OCI-LY7 (cell line): ENCODE data around the gene SLC1A4. TPM values are rescaled to one million over a fixed set of nuclear protein-coding genes. Genes with fewer than 3 reads are reported as not detected.

Source experiments
- BruUV-seq: library from RNA; stranded (reverse); fragments of 400-500 nt; replicated peaks from 2 replicates; lab custom pipeline; 2021; lab: Mats Ljungman, UMichigan
- CTCF ChIA-PET: fragments of 300-600 bp; sonication (Branson Sonifier 250); formaldehyde crosslinking; loops from one replicate; lab custom pipeline; 2022; ENCODE audit warnings: antibody characterized with exemption; ENCODE audit not compliant: unreplicated experiment; lab: Charles Lee
- POLR2A ChIA-PET: fragments of 300-600 bp; sonication (Branson Sonifier 250); formaldehyde crosslinking; loops from one replicate; lab custom pipeline; 2022; ENCODE audit warnings: antibody characterized with exemption; lab: Charles Lee
- DNase-seq: peaks from one replicate; pipeline ENCODE4 v3.0.0-alpha.2; 2015; ENCODE audit warnings: low spot score
- H2AFZ ChIP-seq: fragments of 200-600 bp; sonication (generic), shearing (Covaris generic); 2 replicates; pipeline ENCODE4 v1.6.1; 2014; ENCODE audit warnings: mild to moderate bottlenecking, antibody characterized with exemption, low read length, moderate library complexity
- H3K27ac ChIP-seq: fragments of 200-600 bp; sonication (generic); 2 replicates; pipeline ENCODE4 v1.5.1; 2014; ENCODE audit warnings: mixed run types, low read depth, mild to moderate bottlenecking, moderate library complexity, low read length, inconsistent platforms; ENCODE audit not compliant: poor library complexity, severe bottlenecking
- H3K36me3 ChIP-seq: fragments of 200-600 bp; sonication (generic); 2 replicates; pipeline ENCODE4 v1.6.1; 2014; ENCODE audit warnings: mild to moderate bottlenecking, antibody characterized with exemption, low read length, moderate library complexity, mixed read lengths; ENCODE audit not compliant: insufficient read depth
- H3K4me1 ChIP-seq: fragments of 200-600 bp; sonication (generic); 2 replicates; pipeline ENCODE4 v1.5.1; 2014; ENCODE audit warnings: mild to moderate bottlenecking, low read length; ENCODE audit not compliant: insufficient read depth, poor library complexity, severe bottlenecking
- H3K4me2 ChIP-seq: fragments of 200-600 bp; sonication (generic); 2 replicates; pipeline ENCODE4 v1.6.1; 2014; ENCODE audit warnings: mild to moderate bottlenecking, low read length
- H3K4me3 ChIP-seq: fragments of 200-600 bp; sonication (generic); 2 replicates; pipeline ENCODE4 v1.5.1; 2014; ENCODE audit warnings: mild to moderate bottlenecking, low read depth, low read length; ENCODE audit not compliant: poor library complexity, severe bottlenecking
- H3K79me2 ChIP-seq: fragments of 200-600 bp; sonication (generic); 2 replicates; pipeline ENCODE4 v1.6.1; 2016; ENCODE audit warnings: low read depth, mild to moderate bottlenecking, low read length, moderate library complexity, mixed read lengths; ENCODE audit not compliant: insufficient read depth
- H3K9me2 ChIP-seq: fragments of 200-600 bp; sonication (generic); 2 replicates; pipeline ENCODE4 v1.6.1; 2016; ENCODE audit warnings: mild to moderate bottlenecking, low read length, mixed read lengths; ENCODE audit not compliant: insufficient read depth
- H3K9me3 ChIP-seq: fragments of 200-600 bp; sonication (generic); 2 replicates; pipeline ENCODE4 v1.6.1; 2014; ENCODE audit warnings: mild to moderate bottlenecking, mixed run types, low read length, mixed read lengths
- H4K20me1 ChIP-seq: fragments of 200-600 bp; sonication (generic); 2 replicates; pipeline ENCODE4 v1.6.1; 2014; ENCODE audit warnings: mild to moderate bottlenecking, antibody characterized with exemption, low read length, moderate library complexity, mixed read lengths; ENCODE audit not compliant: insufficient read depth
- CTCF ChIP-seq: fragments of 200-600 bp; sonication (generic); conservative IDR thresholded peaks from 2 replicates; pipeline ENCODE4 v1.5.1; 2014; ENCODE audit warnings: mild to moderate bottlenecking, antibody characterized with exemption, low read length, moderate library complexity, mixed read lengths
- EZH2phosphoT487 ChIP-seq: fragments of 200-600 bp; sonication (generic); IDR thresholded peaks from 2 replicates; pipeline ENCODE4 v1.6.1; 2018; ENCODE audit warnings: low read depth, borderline replicate concordance, mild to moderate bottlenecking, mixed run types, antibody characterized with exemption, low read length, moderate library complexity, mixed read lengths
- intact Hi-C: fragments of 100-400 bp; cut with micrococcal nuclease; formaldehyde crosslinking; loops from one replicate; pipeline ENCODE4 v1.10.0; 2022; ENCODE audit not compliant: unreplicated experiment
- total RNA-seq, 2 experiments: library from RNA; depleted of rRNA in 1 of 2; stranded (reverse); fragments of >200 nt in 1 of 2; shearing (Covaris generic) in 1 of 2; gene quantifications; 2 replicates each; pipeline ENCODE4 v1.2.3, GENCODE V29; 2014 to 2022

SLC1A4 gene
- total RNA-seq, 2 experiments from 2014 or later: 17.2 to 31.1 TPM

GRCh38 chr2:64989982-64990614, 899 bp downstream of the SLC1A4 start:
- H2AFZ ChIP-seq: no peak overlapping the region
- peaks cover 6% of the 10 kb centered on the region; the same call in 1 of the 2 replicates for H3K79me2 ChIP-seq
- H3K4me1 ChIP-seq: peaks cover 47% of the 10 kb centered on the region
- H3K4me2 ChIP-seq: peak overlapping the region; percentile 76
- POLR2A ChIA-PET: interaction anchor here (0.6 to 2.9 kb wide), 6 partner anchors 9 to 331 kb away, joined by 3 to 16 read pairs (median 3); no protein-coding TSS in a partner anchor
- no peaks in the 10 kb centered on the region for H3K36me3 ChIP-seq
- peaks cover 32% of the 10 kb centered on the region; the same call in 1 of the 2 replicates for H4K20me1 ChIP-seq
- no peaks in the 10 kb centered on the region for H3K9me3 ChIP-seq
- no peak overlapping the region for H3K27ac ChIP-seq
- intact Hi-C loops: loop anchor here (1.0 to 5.0 kb wide), 3 partner anchors 43 to 73 kb away; no protein-coding TSS in a partner anchor
- TF ChIP-seq CTCF (no peak), EZH2phosphoT487 (no peak)
- CTCF ChIA-PET: interaction anchor here (1.4 kb wide), 1 partner anchor 58 kb away, joined by 4 read pairs; no protein-coding TSS in a partner anchor
- no peaks in the 10 kb centered on the region for H3K9me2 ChIP-seq
- H3K4me3 ChIP-seq: peak overlapping the region; percentile 82
- DNase-seq: peak; percentile 26
- BruUV-seq: no TSS peak

- H2AFZ ChIP-seq: no peak overlapping the region
- no peaks in the 10 kb centered on the region for H3K9me2 ChIP-seq
- intact Hi-C loops: no loop called here
- peak; percentile 14 for DNase-seq
- no peaks in the 10 kb centered on the region for H3K36me3 ChIP-seq
- H3K4me2 ChIP-seq: peak overlapping the region; percentile 76
- CTCF ChIA-PET: interaction anchor here (0.9 kb wide), 1 partner anchor 35 kb away, joined by 3 read pairs; no protein-coding TSS in a partner anchor
- no peak for TF ChIP-seq CTCF
- TF ChIP-seq EZH2phosphoT487: no peak
- H3K4me3 ChIP-seq: peak overlapping the region; percentile 82
- no peak overlapping the region for H3K27ac ChIP-seq
- peaks cover 6% of the 10 kb centered on the region; the same call in 1 of the 2 replicates for H3K79me2 ChIP-seq
- no peaks in the 10 kb centered on the region for H3K9me3 ChIP-seq
- POLR2A ChIA-PET: interaction anchor here (0.6 to 2.9 kb wide), 11 partner anchors 8 to 332 kb away, joined by 3 to 16 read pairs (median 3); no protein-coding TSS in a partner anchor
- peaks cover 32% of the 10 kb centered on the region; the same call in 1 of the 2 replicates for H4K20me1 ChIP-seq
- BruUV-seq: TSS peak; percentile 58
- peaks cover 47% of the 10 kb centered on the region for H3K4me1 ChIP-seq
These were observed 1.7 kb downstream of the SLC1A4 start for GRCh38 chr2:64990876-64991275.
